Esophagus muscularis mucosa (tissue), 4 donors: Measurements from ENCODE around the gene ZNF652.

ENCODE experiments used
- EP300 ChIP-seq: sonication (generic); formaldehyde crosslinking; IDR thresholded peaks from one replicate; pipeline ENCODE4 v1.6.1; 2017; ENCODE audit warnings: antibody characterized with exemption
- POLR2A ChIP-seq: fragments of 450-650 bp; IDR thresholded peaks from one replicate; pipeline ENCODE4 v1.6.1; 2017; ENCODE audit warnings: antibody characterized with exemption, moderate library complexity, mild to moderate bottlenecking, low read depth
- POLR2AphosphoS5 ChIP-seq, 2 donors: sonication (generic); formaldehyde crosslinking; IDR thresholded peaks; one replicate each; pipeline ENCODE4 v1.6.1; 2017; ENCODE audit warnings: antibody characterized with exemption in 2 of 2
- TF ChIP-seq, protein P1 (sequence below), 3 experiments: fragments of 200-600 bp in 2 of 3; fragments of 450-650 bp in 1 of 3; sonication (generic) in 2 of 3; IDR thresholded peaks; one replicate each; pipeline ENCODE4 v1.5.1; 2017 to 2019; ENCODE audit warnings: antibody characterized with exemption in 3 of 3, mild to moderate bottlenecking in 2 of 3, moderate library complexity in 1 of 3

DNA sequence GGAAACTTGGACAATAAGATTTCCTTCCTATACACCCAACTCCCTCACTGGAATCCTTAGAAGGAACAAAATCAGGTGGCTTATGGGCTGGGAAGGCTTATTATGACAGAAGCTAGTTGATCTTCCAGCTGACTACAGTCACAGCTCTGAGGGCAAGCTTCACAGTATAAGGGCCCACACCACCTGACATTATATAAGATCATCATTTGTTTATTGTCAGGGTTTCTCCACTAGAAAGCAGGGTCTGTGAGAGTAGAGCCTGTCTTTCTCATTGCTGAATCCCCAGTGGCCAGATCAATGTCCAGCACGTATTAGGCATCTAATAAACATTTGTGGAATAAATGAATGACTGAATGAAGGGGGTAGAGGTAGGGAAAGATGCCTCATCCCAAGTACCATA is 73.7 kb downstream of the ZNF652 start:
- TF ChIP-seq, protein P1, sequence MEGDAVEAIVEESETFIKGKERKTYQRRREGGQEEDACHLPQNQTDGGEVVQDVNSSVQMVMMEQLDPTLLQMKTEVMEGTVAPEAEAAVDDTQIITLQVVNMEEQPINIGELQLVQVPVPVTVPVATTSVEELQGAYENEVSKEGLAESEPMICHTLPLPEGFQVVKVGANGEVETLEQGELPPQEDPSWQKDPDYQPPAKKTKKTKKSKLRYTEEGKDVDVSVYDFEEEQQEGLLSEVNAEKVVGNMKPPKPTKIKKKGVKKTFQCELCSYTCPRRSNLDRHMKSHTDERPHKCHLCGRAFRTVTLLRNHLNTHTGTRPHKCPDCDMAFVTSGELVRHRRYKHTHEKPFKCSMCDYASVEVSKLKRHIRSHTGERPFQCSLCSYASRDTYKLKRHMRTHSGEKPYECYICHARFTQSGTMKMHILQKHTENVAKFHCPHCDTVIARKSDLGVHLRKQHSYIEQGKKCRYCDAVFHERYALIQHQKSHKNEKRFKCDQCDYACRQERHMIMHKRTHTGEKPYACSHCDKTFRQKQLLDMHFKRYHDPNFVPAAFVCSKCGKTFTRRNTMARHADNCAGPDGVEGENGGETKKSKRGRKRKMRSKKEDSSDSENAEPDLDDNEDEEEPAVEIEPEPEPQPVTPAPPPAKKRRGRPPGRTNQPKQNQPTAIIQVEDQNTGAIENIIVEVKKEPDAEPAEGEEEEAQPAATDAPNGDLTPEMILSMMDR (IDR thresholded peaks at IDR 0.05): no peak
- TF ChIP-seq POLR2AphosphoS5 (IDR thresholded peaks at IDR 0.05) (no peak), POLR2A (no peak), EP300 (no peak)
